DND-41 (cell line): Measurements from ENCODE around the gene VASH1.

Experiments
- EZH2 ChIP-seq: IDR thresholded peaks from 3 replicates; pipeline ENCODE4 v1.6.1; 2012; ENCODE audit warnings: borderline replicate concordance, low read depth, mild to moderate bottlenecking, moderate library complexity, low read length, inconsistent platforms; ENCODE audit not compliant: severe bottlenecking
- TF ChIP-seq, protein P1 (sequence below): IDR thresholded peaks from 2 replicates; pipeline ENCODE4 v1.5.1; 2012; ENCODE audit warnings: borderline replicate concordance, low read length, moderate library complexity, mild to moderate bottlenecking; ENCODE audit not compliant: poor library complexity, severe bottlenecking; ENCODE audit errors: extremely low read depth

DNA sequence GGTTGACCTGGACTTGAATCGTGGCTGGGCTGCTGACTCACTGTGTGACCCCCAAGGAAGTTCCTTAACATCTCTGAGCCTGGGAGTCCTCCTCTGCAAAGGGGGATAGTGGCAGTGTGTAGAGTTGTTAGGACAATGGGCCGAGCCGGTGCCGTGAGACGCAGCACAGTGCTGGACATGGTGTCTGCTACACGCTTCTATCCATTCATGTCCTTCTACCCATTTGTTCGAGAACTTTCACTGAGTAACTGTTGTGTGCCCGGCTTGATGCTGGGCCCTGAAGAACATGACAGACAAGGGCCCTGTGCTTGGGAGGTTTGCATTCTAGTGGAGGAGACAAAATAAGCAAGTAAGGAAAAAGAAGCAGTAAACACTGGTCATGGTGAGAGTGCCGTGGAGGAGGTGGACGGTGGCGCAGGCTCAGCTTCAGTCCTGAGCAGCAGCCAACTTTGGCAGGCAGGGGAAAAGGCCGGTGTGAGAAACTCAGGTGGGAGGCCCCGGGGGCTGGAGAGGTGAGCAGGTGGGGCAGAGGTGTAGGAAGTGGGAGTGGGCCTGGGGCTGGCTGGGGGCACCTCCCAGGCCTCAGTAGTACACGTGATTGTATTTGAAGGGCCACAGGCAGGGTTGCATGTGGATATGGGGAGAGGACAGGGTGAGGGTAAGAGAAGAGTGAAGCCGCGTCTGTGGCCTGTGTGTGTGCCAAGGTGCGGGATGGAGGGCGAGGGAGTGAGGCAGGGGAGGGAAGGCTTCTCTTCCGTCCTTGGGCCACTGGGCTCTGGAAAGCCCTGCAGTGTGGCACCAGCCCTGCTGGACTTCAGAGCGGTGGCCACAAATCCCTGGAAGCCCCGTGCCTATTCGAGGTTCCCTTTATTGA is 13.8 kb downstream of the VASH1 start:
- TF ChIP-seq, protein P1, sequence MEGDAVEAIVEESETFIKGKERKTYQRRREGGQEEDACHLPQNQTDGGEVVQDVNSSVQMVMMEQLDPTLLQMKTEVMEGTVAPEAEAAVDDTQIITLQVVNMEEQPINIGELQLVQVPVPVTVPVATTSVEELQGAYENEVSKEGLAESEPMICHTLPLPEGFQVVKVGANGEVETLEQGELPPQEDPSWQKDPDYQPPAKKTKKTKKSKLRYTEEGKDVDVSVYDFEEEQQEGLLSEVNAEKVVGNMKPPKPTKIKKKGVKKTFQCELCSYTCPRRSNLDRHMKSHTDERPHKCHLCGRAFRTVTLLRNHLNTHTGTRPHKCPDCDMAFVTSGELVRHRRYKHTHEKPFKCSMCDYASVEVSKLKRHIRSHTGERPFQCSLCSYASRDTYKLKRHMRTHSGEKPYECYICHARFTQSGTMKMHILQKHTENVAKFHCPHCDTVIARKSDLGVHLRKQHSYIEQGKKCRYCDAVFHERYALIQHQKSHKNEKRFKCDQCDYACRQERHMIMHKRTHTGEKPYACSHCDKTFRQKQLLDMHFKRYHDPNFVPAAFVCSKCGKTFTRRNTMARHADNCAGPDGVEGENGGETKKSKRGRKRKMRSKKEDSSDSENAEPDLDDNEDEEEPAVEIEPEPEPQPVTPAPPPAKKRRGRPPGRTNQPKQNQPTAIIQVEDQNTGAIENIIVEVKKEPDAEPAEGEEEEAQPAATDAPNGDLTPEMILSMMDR = no peak
- no peak for TF ChIP-seq EZH2
